Activated T-cell treated with anti-CD3 and anti-CD28 coated beads for 24 hours (primary cell): ENCODE results near the gene COX15.
"Not testable (repeated sequence)": the region's sequence is repeated elsewhere in the genome, so short reads cannot be mapped to it uniquely, and the experiment has no call there.

ENCODE experiments used
- DNase-seq: peaks from one replicate; pipeline ENCODE4 v3.0.0-alpha.2; 2020; ENCODE audit warnings: low read depth

The COX15 gene

DNA sequence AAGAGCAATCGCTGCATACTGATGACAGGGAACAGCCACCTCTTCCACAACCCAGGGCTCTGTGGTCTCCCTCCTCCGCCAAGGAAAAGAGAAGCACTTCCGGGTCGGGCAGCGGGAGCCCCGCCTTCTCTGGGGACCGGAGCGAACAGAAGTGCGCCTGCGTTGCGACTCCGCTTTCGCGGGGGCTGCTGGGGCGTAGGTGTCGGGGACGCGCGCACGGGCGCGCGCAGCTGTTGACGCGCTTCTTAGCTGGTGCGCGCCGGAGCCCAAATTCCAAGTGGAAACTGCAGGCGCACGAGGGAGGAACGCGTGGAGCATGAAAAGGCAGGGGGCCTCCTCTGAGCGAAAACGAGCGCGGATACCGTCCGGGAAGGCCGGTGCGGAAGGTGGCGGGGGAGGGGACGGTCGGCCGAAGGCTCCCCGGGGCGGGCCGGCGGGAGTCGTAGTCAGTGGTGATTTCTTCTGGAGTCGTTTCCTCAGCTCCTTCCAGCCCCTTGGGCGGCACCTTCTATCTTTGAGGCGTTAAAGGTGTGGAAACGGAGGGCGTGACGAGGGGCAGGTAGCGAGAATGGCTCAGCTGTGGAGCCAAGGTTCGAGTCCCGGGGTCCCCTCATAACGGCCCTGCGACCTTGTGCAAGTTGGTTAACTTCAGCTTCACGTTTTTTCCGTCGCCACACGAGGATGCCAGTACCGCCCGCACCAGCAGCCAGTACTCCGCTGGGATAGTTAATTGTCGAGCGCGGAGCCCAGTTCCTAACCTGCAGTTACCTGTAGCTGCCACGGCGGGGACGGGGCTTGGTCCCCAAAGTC is at the start of gene COX15, which contains the start of gene CUTC:
TSS of gene COX15 (minus strand) at position 95 of the 810 bp plus-strand sequence. CDS start at position 17, 78 bp downstream.
TSS of gene CUTC (plus strand) at position 202 of the 810 bp plus-strand sequence. CDS start at position 317, 115 bp downstream.
- peak; percentile 93 for DNase-seq

DNA sequence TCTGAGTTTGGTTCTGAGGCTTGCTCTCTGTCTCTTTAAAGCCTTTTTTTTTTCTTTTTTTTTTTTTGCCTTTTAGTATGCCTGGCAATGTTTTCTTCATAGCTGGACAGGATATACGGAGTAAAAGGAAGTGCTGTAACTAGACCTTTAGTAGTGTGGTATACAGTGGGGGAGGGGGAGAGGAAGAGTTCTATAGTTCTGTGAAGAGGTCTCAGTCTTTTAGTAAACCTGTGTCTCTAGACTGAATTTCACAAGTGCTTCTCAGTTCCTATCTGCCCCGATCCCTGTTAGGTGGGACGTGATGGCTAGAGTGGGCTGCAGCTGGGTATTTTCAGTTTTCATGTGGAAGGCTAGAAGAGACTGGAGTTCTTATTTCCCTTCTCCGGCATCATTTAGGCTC is 47.4 kb upstream of the COX15 start:
- no peak for DNase-seq

DNA sequence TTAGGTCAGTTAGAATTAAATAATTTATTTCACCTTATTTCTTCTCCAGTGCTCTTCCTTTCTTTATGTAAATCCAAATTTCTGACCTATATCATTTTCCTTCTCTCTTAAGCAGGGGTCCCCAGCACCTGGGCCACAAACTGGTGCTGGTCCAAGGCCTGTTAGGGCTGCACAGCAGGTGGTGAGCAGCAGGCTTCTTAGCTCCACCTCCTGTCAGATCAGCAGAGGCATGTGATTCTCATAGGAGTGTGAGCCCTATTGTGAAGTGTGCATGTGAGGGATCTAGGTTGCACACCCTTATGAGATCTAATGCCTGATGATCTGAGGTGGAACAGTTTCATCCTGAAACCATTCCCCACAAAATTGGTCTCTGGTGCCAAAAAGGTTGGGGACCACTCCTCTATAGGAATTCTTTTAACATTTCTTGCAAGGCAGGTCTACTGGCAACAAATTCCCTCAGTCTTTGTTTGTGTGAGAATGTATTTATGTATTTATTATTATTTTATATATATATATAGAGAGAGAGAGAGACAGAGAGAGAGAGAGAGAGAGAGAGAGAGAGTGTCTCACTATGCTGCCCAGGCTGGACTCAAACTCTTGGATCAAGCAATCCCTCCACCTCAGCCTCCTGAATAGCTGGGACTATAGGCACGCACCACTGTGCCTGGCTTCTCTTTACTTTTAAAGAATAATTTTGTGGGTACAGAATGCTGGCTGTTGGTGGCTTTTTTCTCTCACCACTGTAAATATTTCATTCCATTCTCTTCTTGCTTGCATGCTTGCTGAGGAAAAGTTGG is 46.2 kb upstream of the COX15 start:
- DNase-seq: no peak

DNA sequence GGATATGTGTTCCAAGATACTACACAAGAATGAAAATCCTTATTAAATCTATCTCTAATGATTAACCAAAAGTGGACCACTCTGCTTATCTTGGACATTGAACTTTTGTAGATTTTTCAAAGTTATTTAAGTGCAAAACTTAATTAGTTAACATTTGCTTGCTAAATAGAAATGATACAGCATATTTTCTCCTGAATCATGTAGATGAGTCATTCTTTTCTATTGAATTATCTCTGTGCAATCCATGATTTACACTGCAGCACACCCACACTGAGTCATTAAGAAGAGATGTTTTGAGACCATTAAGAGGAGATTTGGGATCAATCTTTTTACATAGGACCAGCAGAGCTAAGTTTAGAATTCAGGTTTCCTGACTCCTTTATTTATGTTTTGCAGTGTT is 43.9 kb upstream of the COX15 start:
- DNase-seq: no peak

DNA sequence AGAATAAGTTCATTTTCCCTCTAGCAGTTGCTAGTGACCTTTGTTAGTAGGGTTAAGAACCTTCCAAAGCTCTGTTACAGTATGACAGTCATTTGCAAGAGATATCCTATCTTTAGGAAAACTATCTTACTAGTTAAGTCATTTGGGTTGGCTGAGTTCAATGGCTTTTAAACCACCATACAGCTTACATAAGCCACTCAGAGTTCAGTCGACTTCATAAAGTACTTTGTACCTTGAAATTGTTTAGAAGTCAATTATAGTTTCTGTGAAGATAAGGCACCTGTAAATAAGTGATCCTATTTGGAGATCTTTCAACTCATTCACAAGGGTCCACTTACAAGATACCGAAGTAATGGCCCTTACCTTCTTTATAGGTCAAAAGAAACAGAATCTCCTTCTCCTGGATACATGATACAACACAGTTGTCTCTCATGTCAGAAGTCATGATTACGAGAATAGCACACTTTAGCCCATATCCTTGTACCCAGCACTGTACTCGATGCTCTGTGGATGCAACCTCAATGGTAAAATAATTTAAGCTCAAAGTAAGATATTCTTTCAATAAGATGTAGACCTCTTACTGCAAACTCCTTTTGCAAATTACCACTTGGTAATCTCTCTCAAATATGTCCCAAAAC is 38.6 kb upstream of the COX15 start:
- DNase-seq: no peak

DNA sequence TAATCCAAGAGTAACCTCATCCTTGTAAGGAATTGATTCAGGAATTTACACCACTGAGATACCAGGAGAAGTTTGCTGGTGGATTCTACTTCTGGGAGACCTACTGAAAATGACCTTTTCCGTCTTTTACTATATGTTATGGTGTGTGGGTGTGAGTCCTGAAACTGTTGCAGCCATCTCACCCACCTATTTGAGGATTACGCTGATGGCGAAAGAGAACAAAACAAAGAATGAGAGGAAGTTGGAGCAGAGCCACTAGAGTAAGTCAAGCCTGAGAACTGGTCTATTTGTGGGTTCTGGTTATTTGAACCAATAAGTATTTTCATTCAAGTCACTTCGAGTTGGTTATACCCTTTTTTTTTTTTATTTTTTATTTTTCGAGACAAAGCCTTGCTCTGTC is 37.8 kb upstream of the COX15 start:
- no peak for DNase-seq

DNA sequence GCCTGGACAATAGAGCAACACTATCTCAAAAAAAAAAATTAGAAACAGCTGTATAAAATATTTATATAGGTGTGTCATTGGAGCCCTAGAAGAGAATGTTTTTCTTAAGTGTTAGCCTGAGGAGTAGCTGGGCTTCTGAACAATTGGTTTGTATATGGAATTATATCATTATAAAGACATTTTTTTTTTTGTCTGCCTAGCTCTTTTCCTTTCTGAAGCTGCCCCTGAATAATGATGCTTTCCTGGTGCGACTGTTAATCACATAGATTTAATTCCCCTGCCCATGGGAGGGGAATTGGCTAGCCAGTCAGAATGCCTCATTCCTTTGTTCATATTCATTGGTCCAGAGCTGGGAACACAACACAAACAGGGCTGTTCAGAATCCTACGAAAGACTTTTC is 36.6 kb upstream of the COX15 start:
- no peak for DNase-seq

DNA sequence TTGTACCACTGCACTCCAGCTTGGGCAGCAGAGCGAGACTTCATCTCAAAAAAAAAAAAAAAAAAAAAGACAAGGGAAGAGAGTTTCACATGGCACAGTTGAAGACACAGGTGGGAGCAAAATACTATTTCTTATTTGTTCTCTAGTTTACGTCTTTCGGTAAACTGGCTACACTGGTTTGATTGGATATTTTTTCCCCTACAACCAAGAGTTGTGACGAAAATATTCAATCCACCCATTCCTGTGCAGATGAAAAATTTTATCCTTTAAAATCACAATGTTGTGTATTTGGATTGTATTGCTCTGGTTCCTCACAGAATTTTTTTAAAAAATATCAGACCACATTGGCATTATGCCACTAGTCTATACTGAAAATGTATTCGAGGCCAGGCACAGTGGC is 36.0 kb upstream of the COX15 start:
- DNase-seq: no peak

DNA sequence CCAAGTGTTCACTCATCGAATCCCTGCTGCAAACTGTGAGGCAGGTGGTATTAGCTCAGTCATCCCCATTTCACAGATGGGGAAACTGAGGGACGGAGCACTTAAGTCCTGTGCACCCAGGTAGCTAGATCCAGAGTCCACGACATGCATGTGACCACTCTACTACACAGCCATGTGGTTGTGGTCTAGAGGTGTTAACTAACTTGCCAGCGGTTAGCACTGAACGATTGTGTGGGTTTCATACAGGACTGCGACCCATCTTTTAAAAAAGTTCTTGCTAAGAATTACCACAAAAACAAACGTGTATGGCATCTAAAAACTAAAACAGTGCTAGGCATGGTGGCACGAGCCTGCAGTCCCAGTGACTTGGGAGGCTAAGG is 34.4 kb upstream of the COX15 start:
- no peak for DNase-seq

DNA sequence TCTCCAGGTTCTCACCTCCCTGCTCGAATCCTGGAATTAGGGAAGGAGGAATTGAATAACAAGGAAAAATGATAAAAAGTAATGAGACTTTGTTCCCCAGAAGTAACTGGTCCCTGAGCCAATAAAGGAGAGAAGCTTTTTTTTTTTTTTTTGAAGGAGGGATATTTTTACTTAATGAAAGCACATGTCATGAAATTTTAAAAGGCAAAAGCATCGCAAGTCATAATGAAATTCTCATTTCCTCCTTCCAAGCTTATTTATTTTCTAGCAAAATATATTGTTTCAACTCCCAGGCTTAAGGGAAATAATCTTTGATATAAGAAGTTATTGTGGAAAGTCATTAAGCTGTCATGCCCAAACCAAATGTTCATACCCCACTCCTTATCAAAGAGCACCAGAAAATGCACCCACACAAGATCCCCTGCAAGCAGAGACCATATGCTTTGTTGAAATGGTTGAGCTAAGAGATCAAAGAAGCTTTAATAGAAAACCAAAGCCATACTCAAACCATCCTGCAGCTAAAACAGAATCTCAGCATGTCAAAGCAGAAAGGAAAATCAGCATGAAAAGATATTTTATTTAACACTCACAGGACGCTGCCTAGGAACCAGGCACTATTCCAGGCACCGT is 33.9 kb upstream of the COX15 start:
- no peak for DNase-seq

DNA sequence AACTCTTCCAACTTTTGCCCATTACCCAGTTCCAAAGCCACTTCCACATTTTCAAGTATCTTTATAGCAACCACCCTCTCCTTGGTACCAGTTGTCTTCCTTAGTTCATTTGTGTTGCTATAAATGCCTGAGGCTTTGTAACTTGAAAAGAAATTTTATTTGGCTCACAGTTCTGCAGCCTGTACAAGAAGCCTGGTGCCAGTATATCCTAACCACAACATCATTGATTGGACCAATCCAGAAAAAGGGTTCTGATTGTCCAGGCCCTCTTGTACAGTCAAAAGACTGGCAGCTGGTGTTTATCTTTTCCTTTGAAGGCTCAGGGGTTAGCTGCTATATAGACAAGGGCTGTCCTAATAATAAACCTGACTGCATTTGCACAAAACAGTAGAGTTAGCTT is 29.4 kb upstream of the COX15 start:
- no peak for DNase-seq

DNA sequence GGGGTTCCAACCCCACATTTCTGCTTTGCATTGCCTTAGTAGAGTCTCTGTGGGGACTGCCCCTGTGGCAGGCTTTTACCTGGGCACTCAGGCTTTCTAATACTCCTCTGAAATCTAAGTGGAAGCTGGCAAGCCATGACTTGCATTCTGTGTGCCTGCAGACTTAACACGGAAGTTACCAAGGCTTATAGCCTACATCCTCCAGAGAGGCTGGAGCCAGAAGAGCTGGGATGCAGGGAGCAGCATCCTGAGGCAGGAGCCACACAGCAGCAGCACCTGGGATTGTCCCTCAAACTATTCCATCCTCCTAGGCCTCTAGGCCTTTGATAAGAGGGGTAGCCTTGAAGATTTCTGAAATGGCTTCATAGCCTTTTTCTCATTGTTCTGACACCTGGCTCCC is 28.4 kb upstream of the COX15 start:
- DNase-seq: no peak

DNA sequence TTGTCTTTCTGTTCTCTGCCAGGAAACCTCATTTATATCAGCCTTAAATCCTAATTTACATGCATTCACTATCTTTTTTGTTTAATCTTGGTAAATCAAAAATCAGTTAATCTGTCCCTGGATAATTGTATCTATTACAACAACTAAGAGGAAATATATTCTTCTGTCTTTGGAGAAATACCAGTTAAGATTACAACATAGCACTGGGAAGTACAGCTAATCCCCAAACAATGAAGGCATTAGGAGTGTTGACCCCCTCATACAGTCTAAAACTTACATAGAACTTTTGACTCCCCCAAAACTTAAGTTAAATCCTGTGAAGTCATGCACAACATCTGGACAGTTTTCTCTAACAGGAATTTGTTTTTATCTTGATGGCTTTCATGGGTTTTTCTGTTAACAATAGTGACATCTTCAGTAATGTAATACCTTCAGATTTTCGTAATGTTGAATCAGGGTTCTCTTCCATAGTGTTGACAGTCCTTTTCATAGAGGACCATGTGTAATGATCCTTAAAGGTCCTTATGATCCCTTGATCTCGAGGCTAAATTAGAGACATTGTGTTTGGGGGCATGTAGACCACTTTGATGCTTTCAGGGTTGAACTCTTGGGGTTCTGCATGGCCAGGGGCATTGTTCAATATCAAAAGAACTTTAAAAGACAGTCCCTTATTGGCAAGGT is 26.4 kb upstream of the COX15 start:
- DNase-seq: no peak

DNA sequence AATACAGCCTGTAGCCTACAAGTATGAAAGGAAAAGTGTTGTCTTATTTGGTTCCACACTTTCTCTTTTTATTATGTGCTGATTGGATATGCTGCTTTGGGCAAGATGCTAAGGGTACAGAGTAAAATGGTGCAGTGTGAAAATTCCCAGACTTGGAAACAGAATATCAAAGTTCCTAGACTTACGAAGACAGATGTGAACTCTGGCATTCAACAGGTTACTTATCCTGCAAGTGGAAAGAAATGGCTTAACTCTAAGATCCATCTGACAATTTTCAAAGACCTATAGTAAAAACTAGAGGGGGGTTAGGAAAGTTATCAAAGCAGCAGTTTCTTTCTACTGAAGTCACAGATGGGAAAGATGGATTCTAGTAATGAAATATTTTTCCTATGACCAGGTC is 24.2 kb upstream of the COX15 start:
- DNase-seq: no peak

DNA sequence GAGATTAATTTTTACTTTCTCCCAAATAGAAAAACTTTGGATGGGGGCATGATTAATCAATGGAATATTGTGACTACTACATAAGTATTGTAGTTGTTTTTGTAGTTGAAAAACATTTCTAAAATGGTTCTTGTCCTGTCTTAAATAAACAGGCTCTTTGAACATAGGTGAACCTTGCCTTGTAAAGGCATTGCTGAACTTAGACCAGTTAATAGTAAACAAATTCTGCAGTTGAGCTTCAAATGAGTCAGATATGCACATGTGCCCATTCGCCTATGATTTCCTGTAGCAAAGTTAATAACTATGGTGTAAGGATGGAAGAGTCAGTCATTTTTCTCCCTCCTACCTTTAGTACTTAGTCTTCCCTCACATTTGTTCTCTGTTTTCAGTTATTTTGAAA is 22.7 kb upstream of the COX15 start:
- no peak for DNase-seq

DNA sequence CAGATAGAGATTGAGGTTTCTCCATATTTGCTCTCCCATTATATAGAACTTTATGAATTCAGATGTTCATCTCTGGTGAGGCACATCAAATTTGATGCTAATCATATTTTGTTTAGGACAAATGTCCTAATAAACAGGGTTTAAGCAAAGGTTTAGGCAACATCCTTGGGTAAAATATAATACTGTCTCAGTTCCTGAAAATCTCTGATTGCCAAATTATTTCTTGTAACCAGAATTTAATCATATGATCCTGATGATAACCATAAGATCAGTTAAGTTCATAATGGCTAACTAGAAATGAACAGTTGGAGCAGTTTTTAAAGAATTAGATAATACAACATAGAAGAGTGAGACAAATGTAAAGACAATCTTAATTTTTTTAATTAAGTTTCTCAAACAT is 18.7 kb upstream of the COX15 start:
- no peak for DNase-seq

DNA sequence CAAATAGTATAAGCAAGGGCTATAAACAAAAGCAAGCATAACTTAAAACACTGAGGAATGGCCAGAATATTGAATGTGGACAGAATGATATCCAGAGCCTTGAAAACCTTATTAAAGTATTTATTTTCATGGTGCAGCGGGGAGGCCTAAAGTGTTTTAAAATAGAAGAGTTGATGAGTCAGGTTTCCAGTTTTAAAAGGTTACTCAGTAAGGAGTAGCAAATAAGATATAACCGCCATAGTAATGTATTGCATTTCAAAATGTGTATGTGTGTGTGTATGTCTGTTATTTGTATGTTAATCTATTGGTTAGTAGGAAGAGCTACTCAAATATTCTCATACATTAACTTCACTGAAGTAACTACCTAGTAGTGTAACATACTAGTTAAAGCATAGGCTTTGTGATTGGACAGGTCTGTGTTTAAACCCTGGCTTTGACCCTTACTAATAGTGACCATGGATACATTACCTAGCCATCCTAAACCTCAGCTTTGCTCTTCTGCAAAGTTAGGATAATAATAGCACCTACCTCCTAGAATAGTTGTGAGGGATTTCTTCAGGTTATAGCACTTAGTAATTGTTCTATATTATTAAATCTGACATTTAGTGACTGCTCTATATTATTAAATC is 17.0 kb upstream of the COX15 start:
- DNase-seq: no peak

DNA sequence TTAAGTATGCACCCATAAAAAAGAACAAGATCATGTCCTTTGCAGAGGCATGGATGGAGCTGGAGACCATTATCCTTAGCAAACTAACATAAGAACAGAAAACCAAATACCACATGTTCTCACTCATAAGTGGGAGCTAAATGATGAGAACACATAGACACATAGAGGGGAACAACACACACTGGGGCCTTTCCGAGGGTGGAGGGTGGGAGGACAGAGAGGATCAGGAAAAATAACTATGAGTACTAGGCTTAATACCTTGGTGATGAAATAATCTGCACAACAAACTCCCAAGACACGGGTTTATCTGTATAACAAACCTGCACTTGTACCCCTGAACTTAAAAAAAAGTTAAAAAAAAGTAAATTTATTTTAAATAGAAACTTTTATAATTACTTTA is 14.2 kb upstream of the COX15 start:
- not testable (repeated sequence) for DNase-seq

DNA sequence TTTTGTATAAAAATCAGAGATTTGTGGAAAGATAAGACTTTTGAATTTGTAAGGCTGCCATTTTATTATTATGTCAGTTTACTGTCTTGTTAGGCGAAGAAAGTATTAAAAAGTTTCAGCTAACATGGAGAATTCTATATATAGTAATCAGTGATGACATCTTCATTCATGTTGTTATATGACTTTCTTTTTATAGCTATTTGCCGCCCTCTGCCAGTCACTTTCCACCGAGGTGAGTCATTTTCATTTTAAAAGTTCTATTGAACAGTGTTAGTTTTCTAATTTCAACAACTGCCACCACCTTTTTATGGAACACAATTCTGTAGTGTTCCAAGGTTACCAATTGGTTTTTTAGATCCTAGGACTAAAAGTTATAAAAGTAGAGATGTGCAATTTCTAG is 11.9 kb upstream of the COX15 start:
- no peak for DNase-seq

DNA sequence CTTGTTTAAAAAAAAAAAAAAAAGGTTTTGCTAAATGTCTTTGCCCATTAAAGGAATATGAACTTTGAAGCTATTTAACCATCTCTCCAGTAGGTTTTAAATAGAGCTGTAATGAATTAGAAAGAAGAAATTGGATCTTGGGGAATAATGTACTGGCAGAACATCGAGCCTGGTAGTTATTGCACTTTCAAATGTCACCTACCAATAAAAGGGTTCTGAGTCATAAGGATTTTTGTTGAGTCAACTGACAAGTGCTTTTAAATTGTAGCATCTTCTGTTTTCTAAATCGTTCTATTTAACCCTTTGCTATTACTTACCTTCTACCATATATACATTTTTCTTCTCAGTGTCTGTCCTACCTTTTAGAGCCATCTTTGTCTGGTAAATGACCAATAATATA is 10.8 kb upstream of the COX15 start:
- DNase-seq: no peak

DNA sequence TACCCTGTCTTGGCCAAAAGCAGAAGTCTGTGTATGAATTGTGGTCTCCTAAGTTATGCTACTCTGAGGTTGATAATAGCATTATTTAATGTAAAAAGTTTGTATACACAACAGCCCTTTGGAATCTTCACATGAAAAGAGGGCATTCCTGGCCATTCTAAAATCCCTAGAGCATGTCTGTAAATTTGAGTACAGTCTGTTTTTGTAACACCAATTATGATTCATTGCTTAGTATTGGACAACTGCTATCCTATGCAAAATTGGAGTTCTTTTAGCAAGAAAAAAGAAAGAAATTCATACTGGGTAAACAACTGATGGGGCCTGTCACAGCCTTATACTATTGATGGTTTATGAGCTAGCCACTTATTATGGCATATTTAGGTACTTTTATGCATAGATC is 10.3 kb upstream of the COX15 start:
- no peak for DNase-seq
